UCSD-AML1 (cell line): ENCODE results near the gene BLCAP.
A peak's percentile ranks its signal among the peaks of the same experiment; 100 is the strongest.
"Not testable (repeated sequence)": the region's sequence is repeated elsewhere in the genome, so short reads cannot be mapped to it uniquely, and the experiment has no call there.

ENCODE experiments used
- DNase-seq: peaks from one replicate; lab custom pipeline; 2025; ENCODE audit not compliant: unreplicated experiment; lab: John Stamatoyannopoulos, UW

Gene BLCAP

GRCh38 chr20:37527638-37528445 is at the start of gene BLCAP:
Gene BLCAP (minus strand): TSS chr20:37527876. CDS start chr20:37519174, 8,702 bp downstream.
- DNase-seq: peak; percentile 94

DNA sequence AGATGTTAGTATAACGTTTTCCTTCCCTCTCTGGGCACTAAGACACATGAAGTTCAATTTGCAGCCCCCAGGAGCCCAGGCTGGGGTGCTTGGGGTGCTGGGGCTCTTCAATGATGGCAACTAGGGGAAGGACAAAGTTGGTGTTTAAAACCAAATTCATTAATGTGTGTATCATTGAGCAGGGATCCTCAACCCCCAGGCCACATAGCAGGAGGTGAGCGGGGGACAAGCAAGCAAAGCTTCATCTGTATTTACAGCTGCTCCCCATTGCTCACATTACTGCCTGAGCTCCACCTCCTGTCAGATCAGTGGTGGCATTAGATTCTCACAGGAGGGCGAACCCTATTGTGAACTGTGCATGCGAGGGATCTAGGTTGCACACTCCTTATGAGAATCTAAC is 49.8 kb upstream of the BLCAP start:
- DNase-seq: not testable (repeated sequence)

- DNase-seq: no peak
These were observed 49.2 kb upstream of the BLCAP start for GRCh38 chr20:37576911-37577310.

DNA sequence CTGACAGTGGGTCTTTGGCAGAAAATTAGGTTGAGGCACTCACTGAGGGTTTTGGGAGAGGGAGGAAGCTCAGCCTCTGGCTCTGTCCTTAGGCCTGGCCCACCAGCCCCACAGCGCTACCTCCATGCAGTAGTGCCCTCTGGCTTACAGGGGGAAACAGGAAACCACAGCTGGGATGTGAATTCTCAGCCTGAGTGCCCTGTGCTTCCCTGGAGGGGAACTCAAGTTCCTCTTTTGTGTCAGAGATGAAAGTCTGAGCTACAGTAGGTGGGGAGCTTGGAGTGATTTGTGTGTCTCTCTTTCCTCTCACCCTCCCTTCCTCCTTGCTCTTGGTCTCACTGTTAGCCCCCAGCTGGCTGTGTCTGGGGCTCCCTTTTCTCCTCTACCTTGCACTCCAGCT is 48.2 kb upstream of the BLCAP start:
- peak; percentile 61 for DNase-seq

GRCh38 chr20:37574199-37574890 is 46.7 kb upstream of the BLCAP start:
- no peak for DNase-seq

DNA sequence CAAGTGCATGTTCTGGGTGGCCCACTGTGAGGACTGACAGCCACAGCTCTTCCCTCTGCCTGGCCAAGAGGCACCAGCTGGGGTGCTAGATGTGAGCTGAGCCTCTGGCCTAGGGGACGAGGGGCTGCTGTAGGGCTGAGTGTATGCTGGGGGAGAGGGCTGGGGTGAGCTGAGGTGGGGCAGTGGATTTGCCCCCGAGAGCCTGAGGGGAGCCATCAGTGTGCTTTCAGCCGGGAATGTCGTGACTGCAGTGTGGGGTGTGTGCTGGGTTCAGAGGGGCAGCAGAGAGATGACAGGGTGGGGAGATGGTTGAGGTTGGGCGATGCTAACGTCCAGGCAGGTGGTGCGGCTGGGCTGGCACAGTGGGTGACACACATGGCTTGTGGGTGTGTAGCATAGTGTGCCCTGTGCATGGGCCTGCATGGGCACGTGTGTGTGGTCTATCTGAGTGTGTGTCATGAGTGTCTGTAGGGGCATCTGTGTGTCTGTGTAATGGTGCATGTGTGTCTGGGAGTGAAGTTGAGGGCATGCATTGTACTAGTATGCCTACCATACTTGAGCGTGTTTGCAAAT is 46.0 kb upstream of the BLCAP start:
- no peak for DNase-seq

DNA sequence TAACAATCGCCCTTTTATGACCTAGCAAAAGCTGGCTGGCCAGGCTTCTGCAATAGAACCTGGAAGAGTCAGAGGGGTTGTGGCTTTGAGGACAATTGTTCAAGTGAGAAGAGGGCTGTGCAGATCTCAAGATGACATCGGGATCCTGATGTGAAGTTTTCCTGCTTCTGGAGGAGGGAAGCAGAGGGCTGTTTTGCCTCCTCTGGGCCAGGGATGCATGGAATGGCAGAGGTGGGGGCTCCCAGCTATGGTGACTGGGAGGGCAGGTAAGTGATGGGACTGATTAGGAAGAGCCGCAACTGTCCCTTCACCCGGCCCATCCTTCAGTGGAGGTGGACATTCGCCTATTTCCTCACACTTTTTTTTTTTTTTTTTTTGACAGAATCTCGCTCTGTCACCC is 43.4 kb upstream of the BLCAP start:
- DNase-seq: no peak

DNA sequence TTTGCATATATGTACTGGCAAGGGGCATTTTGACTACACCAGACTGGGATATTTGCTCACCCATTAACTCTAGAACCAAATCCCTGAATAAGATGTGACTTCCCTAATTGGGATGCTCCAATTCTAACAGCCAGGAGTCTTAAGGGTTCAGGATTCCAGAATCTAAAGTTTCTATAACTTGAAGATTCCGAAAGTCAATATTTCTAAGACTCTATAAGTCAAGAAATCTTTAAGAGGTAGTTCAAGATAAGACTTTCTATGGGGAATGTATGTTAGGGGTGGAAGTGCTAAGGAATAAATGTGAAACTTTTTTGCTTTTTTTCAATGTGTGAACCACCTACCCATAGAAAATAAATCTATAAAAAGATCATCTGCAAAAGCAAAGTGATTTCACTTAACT is 42.7 kb upstream of the BLCAP start:
- DNase-seq: no peak

GRCh38 chr20:37567671-37568588 is 40.3 kb upstream of the BLCAP start:
- DNase-seq: peak; percentile 27

GRCh38 chr20:37567331-37567665 is 39.6 kb upstream of the BLCAP start:
- no peak for DNase-seq

DNA sequence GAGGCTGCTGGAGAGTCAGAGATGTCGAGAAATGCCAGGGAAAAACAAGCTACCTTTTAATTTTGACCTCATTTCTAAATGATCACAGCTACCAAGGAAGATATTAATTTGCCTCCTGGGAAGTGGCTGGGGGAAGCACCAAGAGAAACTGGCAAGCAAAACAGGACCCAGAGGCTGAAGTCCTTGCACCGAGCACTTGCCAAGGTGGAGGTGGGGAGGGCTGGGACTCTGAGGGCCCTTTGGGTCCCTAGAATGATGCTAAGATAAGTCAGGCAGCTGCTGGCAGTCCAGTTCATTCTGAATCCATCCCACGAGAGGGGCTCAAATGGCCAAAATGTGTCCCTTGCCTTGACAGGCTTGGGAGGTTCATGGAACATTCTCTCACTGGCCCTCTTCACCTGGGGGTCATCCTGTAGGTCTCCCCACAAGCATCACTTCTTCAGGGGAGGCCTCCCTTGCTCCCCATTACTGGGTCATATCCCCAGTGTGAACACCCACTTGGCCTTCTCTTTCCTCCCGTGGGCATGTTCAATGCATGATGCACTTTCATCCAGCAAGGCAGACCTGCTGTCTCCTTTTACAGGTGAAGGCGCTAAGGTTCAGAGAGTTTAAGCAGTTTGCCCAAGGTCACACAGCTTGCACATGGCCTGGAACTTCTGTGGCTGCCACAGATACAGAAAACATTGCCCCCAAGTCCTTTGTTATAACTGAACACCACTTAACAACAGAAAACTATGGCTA is 39.1 kb upstream of the BLCAP start:
- no peak for DNase-seq

- DNase-seq: no peak
These were observed 37.6 kb upstream of the BLCAP start for GRCh38 chr20:37565134-37565811.

- peak; percentile 44 for DNase-seq
These were observed 36.9 kb upstream of the BLCAP start for GRCh38 chr20:37564388-37565133.

DNA sequence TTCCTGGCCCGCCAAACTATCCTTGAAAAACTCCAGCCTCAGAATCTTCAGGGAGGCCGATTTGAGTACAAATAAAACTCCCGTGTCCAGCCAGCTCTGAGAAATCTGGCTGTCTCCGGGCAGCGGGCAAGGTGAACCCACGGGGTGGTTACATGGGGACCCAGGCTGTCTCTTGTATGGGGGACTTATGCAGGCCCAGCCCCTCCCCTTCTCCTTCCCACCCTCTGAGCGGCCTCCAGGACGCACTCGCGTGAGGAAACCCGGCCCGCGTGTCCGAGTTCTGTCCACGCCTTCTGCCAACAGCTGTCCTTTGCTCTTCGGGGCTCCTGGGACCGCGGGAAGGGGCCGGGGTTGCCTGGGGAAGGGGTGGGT is 36.3 kb upstream of the BLCAP start:
- no peak for DNase-seq

- DNase-seq: no peak
These were observed 35.2 kb upstream of the BLCAP start for GRCh38 chr20:37562695-37563480.

- no peak for DNase-seq
These were observed 33.0 kb upstream of the BLCAP start for GRCh38 chr20:37560629-37561028.

DNA sequence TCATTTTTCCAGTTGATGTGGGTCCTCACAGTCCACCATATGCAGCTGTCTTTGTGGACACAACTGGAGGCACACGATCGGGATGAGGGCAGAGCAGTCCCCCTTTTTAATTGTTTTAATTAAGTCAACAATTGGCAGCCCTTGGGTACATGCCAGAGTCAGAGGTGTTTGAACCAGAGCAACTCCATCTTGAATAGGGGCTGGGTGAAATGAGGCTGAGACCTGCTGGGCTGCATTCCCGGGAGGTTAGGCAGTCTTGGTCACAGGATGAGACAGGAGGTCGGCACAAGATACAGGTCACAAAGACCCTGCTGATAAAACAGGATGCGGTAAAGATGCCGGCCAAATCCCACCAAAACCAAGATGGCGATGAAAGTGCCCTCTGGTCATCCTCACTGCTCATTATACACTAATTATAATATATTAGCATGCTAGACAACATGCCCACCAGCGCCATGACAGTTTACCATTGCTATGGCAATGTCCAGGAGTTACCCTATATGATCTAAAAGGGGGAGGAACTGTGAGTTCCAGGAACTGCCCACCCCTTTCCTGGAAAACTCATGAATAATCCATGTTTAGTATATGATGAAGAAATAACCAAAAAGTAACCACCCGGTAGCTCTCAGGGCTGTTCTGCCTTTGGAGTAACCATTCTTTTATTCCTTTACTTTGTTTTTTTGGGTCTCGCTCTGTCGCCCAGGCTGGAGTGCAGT is 31.8 kb upstream of the BLCAP start:
- DNase-seq: no peak

DNA sequence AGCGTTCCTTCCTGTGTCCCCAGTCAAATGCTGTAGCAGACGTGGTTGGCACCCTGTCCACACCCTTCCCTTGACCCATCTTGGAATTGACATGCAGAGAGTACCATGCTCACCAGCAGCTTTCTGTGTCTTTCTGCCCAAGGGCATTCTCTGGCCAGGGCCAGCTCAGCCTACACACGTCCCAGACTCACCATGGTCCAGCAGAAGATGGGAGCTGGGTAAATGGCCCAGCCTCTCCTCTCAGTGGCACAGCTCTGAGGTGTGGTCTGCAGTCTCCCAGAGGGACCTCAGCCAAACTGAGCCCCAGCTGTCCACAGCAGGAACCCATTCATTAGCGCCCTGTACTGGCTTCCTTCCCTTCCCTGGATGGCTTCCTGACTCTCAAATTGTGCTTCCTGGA is 31.1 kb upstream of the BLCAP start:
- DNase-seq: no peak
